Activated CD4-positive, alpha-beta T cell treated with anti-CD3 and anti-CD28 coated beads for 4 hours (primary cell): ENCODE results near the gene DNAH10.
A peak's percentile ranks its signal among the peaks of the same experiment; 100 is the strongest.

Experiments used
- DNase-seq, 2 donors: peaks; one replicate each; pipeline ENCODE4 v3.0.0-alpha.2; 2020

Gene DNAH10

GRCh38 chr12:123954647-123955350 is 192.7 kb downstream of the DNAH10 start:
- no peak for DNase-seq

GRCh38 chr12:123956249-123956648 is 194.1 kb downstream of the DNAH10 start:
- no peak for DNase-seq

- no peak for DNase-seq
Measured at GRCh38 chr12:123957196-123957595, 195.1 kb downstream of the DNAH10 start.

GRCh38 chr12:123958462-123958861 is 196.4 kb downstream of the DNAH10 start:
- DNase-seq = no peak

- DNase-seq = no peak
Measured at GRCh38 chr12:123958876-123959275, 196.8 kb downstream of the DNAH10 start.

GRCh38 chr12:123960029-123960735 is 198.1 kb downstream of the DNAH10 start:
- DNase-seq = no peak

GRCh38 chr12:123960856-123961255 is 198.8 kb downstream of the DNAH10 start:
- no peak for DNase-seq

GRCh38 chr12:123961585-123962345 is 199.7 kb downstream of the DNAH10 start:
- DNase-seq = no peak

- DNase-seq = no peak
Measured at GRCh38 chr12:123962513-123962912, 200.4 kb downstream of the DNAH10 start.

GRCh38 chr12:123963821-123964220 is 201.7 kb downstream of the DNAH10 start:
- no peak for DNase-seq

GRCh38 chr12:123965382-123965781 is 203.3 kb downstream of the DNAH10 start:
- DNase-seq = no peak

- no peak for DNase-seq
Measured at GRCh38 chr12:123966596-123966995, 204.5 kb downstream of the DNAH10 start.

GRCh38 chr12:123967121-123967586 is 205.1 kb downstream of the DNAH10 start:
- no peak for DNase-seq

GRCh38 chr12:123971449-123971769 is 209.3 kb downstream of the DNAH10 start:
- no peak for DNase-seq

GRCh38 chr12:123971770-123972456 is 209.8 kb downstream of the DNAH10 start:
- peak; percentile 28 for DNase-seq

GRCh38 chr12:123972457-123973401 is 210.6 kb downstream of the DNAH10 start, which contains the start of the genes CCDC92 and ZNF664:
Gene CCDC92 (minus strand): TSS chr12:123972831. CDS start chr12:123944305, 28,526 bp downstream.
Gene ZNF664 (plus strand): TSS chr12:123973215. CDS start chr12:124012145, 38,930 bp downstream.
- peak; percentile 95 for DNase-seq

GRCh38 chr12:123973552-123974341 is 211.6 kb downstream of the DNAH10 start:
- peak; percentile 14 to 30 for DNase-seq

- DNase-seq = no peak
Measured at GRCh38 chr12:123976227-123976826, 214.2 kb downstream of the DNAH10 start.

GRCh38 chr12:123979566-123979965 is 217.5 kb downstream of the DNAH10 start:
- no peak for DNase-seq

GRCh38 chr12:123982269-123982668 is 220.2 kb downstream of the DNAH10 start:
- DNase-seq = no peak
